Islet precursor cell (in vitro differentiated cells): ENCODE results near the gene FEM1A.
"Not testable (repeated sequence)": the region's sequence is repeated elsewhere in the genome, so short reads cannot be mapped to it uniquely, and the experiment has no call there.

ENCODE experiments used
- DNase-seq: peaks from one replicate; pipeline ENCODE4 v3.0.0-alpha.2; 2018

FEM1A gene

DNA sequence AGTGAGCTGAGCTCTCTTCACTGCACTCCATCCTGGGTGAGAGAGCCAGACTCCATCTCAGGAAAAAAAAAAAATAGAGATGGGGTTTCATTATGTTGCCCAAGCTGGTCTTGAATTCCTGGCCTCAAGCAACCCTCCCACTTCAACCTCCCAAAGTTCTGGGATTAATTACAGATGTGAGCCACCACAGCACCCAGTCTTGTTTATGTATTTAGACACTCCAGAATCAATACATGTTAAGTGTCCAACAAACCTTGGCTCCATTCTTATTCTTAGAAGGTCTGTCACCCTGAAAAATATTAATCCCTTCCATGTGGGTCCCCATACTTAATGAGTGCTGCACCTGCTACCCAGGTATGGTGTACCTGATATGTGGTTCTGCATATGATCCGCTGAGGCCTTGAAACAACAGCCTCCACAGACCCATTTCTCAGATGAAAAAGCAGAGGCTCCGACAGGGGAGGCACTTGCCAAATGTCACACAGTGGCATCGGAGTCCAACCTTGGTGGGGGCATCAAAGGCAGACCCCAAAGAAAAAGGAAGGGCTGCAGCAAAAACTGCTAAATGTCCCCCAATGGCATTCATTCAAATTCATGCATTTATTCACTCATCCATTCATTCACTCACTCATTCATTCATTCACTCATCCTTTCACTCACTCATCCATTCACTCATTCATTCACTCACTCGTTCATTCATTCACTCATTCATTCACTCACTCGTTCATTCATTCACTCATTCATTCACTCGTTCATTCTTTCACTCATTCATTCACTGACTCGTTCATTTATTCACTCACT is 23.3 kb downstream of the FEM1A start:
- no peak for DNase-seq

DNA sequence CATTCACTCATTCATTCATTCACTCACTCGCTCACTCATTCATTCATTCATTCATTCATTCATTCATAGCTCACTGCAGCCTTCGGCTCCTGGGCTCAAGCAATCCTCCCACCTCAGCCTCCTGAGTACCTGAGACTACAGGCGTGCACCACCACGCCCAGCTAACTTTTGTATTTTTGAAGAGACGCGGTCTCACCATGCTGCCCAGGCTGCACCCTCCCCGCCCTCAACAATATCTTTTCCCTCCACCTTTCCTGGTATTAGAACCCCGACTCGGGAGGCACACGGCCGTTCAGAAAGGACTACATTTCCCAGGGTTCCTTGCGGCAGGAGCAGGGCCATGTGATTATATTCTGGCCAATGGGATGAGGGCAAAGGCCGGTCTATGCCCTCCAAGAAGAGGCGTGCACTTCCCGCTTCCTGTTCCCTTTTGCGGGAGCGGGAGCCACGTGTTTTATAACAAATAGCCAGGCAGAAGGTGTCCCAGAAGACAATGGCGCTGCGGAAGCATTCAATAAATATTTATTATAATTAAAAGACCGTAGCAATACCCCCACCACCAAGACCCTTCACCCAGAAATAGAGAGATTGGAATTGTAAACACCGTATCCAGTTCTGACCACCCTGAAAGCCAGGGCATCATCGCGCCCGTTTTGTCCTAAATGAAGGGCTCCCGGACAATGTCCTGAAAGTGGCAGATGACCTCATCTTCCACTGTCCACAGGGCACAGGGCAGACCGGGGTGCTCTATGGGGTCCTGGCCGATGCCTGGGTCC is 24.1 kb downstream of the FEM1A start:
- peak; percentile 89 for DNase-seq

DNA sequence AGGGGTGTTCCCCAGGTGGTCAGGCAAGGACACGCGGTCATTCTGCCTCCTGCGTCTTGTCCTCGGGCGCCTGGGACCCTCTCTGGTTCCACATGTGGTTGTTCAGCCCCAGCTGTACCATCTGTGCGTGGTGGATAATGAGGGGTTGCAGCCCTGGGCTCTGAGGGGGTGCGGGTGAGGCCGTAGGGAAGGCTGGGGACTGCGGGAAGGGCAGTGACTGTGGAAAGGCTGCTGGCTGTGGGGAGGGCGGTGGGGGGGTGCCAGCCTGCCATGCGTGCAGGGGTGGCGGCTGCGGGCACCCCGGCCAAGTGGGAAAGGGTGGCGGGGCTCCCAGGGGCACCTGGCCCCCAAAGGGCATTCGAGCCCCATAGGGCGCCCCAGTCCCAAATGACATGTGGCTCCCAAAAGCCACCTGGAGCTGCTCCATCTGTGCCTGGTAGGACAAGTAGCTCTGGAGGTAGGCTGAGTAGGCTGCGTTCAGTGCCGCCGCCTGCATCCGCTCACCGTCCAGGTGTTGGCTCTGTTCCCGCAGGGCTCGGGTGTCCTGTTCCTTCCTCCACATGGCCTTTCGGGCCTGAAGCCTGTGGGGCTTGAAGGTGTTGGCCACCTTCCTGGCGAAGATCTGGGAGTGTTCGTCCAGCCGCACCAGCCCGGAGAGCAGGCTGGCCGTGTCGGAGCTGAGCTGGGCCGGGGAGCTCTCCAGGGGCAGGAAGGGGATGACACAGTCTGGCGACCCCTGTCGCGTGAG is 24.8 kb downstream of the FEM1A start:
- no peak for DNase-seq

DNA sequence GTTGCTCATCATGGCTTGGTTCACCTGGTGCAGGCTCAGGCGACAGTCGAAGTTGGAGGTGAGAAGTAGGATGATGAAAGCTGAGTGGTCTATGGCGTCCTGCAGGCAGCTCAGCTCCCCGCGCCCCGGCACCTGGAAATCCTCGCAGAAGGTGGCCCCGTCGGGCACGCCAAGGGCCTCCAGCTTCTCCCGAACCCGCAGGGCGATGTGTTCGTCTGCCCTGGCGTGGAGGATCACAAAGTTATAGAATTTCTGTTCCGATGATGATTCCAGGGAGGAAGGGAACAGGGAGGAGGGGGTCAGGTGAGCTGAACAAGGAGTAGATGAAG is 25.4 kb downstream of the FEM1A start:
- no peak for DNase-seq

DNA sequence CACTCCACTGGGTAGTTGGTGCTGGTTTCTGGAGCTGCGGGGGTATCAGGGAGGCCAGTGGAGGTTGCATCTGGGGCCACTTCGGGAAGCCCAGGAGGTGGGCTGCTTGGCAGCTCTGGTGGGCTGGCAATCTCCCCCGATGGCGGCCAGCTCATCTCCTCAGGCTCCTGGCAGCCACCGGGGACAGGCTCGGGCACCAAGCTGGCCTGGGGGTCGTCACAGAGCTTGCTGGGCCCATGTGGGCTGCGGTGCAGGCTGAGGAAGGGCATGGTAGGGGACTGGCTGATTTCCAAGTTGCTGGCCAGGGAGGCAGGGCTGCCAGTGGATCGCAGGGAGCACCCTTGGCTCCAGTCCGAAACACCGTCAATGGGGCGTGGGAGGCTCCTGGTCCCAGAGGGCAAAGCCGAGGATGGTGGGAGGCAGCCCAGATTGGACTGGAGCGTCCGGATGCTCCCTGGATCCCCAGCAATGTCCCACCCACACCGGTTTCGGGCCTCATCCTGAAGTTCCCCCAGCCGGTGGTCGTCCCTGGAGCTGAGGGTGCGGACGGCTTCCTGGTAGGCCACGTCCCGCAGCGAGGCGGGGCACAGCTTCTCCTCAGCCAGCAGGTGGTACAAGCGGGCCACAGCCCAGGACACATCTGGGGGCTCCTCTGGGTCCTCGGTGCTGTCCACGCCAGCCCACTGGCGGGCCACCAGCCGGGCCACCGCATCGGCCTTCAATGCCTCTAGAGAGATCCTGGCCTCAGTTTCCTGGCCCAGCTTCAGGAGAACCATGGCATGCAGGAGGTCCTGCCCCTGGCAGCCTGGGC is 26.1 kb downstream of the FEM1A start:
- no peak for DNase-seq

DNA sequence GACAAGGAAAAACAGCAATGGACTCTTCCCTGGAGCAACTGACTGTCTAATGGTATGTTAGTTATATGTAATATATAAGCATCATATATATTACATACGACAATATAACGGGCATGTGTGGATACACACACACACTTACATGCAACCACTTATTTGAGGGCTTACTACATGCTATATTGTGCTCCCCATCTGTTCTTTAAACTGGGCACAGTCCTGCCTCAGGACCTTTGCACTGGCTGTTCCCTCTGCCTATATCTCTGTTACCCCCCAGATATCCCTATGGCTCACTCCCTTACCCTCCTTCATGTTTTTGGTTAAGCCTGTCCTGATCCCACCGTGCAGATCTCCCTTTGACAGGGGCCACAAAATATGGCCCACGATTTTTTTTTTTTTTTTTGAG is 29.7 kb downstream of the FEM1A start:
- no peak for DNase-seq

DNA sequence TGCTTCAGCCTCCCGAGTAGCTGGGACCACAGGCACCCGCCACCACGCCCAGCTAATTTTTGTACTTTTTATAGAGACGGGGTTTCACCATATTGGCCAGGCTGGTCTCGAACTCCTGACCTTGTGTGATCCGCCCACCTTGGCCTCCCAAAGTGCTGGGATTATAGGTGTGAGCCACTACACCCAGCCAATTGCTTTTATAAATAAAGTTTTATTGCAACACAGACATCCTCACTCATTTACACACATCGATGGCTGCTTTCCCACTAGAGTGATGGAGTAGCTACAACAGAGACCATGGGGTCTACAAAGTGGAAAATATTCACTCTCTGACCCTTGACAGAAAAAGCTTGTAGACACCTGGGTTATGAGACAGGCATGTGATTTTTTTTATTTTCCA is 30.8 kb downstream of the FEM1A start:
- not testable (repeated sequence) for DNase-seq

DNA sequence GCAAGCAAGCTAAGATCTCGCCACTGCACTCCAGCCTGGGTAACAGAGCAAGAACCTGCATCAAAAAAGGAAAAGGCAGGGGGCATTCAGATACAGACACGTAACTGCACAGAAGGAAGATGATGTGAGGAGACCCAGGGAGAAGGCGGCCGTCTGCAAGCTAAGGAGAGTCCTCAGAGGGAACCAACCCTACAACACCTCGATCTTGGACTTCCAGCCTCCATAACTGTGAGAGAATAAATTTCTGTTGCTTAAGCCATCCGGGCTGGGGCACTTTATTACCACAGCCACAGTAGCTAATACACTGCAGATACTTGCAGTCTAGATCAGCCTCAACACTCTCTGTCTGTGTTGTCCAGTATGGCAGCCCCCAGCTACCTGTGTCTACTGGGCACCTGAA is 32.0 kb downstream of the FEM1A start:
- DNase-seq, result no peak

DNA sequence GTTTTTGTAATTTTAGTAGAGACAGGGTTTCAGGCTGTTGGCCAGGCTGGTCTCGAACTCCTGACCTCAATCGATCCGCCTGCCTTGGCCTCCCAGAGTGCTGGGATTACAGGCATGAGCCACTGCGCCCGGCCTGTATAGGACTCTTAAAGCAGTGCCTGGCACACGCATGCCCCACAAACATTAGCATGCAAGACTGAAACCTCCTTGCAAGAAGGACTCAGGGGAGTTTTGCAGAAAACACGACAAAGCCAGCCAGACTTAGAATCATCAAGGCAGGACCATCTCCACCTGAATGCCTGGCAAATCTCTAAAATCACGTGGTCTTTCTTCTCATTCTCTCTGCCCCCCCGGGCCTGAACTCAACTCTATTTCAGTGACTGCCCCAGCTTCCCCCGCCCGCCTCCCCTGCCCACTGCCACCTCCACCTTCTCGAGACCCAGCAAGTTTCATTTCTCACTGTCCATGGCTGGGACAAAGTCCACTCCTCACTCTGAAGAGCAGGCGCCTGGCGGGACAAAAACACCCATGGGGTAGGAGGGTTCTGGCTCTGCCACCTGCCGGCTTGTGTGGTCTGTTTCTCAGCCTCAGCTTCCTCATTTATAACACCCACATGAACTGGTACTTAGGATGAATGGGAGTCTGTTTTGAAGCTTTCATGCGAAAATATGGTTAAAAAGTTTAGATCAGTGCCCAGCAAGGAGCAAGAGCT is 37.6 kb downstream of the FEM1A start:
- DNase-seq, result no peak

DNA sequence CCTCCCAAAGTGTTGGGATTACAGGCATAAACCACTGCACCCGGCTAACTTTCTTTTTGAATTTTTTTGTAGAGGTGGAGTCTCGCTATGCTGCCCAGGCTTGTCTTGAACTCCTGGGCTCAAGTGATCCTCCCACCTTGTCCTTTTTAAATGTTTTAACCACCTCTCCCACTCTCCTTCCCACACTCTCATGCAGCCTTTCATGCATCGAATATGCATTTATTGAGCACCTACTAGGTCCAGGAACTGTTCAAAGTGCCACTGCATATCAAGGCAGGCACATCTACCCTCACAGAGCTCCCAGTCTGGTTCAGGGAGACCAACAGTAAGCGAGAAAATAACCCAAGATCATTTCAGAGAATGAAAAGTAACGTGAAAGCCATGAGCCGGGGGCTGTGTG is 38.8 kb downstream of the FEM1A start:
- no peak for DNase-seq

DNA sequence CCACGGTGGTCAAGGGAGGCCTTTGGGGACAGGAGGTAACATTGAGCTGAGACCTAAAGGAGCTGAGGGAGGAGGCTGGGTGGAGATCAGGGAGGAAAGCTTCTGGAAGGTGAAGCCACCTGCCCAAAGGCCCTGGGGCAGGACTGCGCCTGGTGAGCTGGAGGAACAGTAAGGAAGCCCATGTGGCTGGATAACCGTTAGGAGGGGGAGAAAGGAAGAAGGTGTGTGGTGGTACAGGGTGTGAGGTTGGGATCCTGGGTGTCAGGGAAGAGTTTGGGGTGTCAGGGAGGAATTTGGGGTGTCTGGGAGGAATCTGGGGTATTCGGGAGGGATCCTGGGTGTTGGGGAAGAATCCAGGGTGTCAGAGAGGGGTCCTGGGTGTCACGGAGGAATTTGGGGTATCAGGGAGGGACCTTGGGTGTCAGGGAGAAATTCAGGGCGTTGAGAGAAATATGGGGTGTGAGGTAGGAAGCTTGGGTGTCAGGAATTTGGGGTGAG is 39.3 kb downstream of the FEM1A start:
- DNase-seq, result no peak

DNA sequence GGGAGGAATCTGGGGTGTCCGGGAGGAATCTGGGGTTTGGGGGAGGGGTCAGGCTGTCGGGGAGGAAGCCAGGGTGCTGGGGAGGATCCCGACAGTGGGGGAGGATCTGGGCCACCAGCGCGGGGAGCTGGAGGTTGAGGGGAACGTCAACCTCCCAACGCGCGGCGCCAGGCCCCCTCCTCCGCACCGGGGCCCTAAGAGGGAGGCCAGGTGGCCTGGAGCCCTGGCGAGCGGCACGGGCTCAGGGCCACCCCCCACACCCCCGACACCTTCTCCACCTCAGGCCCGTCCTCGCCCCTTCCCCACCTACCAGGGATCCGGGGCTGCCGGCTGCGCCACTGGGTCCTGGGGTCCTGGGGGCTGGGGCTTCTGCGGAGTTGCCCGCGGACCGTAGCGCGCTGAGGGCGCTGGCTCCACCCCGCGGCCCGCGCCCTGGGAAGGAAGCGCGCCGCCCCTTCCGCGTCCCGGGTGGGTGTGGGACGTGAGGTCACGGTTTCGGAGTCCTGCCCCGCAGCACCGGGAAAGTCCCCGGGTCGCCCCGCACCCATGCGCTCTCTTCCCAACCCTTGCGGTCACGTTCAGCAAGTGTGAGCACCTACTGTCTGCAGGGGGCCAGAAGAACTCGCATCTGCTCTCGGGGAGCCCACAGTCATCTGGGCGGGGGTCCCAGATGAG is 39.9 kb downstream of the FEM1A start, which contains the start of gene TICAM1:
TICAM1 (minus strand) TSS at position 409 of the 675 bp plus-strand sequence. CDS start 13,335 bp downstream, outside the sequence.
- peak; percentile 62 for DNase-seq

DNA sequence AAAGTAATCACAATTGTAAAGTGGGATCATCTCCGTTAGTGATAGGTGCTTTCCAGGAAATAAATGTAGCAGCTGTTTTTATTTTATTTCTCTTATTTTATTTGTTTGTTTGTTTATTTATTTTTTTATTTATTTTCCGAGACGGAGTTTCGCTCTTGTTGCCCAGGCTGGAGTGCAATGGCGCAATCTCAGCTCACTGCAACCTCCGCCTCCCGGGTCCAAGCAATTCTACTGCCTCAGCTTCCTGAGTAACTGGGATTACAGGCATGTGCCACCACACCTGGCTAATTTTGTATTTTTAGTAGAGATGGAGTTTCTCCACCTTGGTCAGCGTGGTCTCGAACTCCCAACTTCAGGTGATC is 40.4 kb downstream of the FEM1A start:
- DNase-seq, result not testable (repeated sequence)

DNA sequence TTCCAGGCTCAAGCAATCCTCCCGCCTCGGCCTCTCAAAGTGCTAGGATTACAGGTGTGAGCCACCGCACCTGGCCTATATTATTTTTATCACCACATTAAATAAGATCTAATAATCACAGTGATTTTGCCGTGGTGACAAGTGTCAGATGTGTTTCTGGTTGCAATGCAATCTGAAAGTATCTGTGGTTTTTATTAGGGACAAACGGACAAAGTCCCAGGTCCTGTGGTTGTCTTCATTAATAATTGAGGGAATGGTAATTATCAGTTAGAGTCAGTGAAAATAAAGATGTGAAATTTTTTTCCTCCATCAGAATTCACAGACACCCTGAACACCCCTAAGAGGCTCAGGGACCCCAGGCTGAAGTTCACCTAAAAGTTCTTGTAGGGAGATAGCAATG is 41.2 kb downstream of the FEM1A start:
- DNase-seq, result no peak

DNA sequence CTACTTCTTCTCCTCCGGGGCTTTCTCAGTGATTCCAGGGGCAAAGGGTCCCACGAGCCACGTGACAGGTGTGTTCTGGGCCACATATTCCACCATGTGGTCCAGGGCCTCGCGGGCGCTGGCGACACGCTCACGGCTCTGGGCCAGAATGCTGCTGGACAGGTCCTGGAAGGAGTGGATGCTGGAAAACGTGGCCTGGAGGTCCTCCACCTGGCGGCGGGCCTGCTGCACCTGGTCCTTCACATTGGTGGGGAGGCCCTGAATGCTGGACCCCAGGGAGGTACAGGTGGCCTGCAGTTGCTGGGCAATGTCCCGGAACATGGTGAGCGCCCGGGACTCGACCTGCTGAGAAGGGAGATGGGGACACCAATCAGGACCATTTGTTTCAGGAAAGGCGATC is 47.7 kb downstream of the FEM1A start:
- no peak for DNase-seq

DNA sequence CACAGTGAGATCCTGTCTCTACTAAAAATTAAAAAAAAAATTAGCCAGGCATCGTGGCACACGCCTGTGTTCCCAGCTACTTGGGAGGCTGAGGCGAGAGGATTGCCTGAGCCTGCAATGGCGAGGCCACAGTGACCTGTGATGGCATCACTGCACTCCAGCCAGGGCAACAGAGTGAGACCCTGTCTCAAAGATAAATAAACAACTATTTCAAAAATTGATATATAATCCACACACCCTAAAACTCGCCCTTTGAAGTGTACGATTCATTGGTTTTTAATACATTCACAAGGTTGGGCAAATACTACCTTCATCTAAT is 52.1 kb downstream of the FEM1A start:
- no peak for DNase-seq

DNA sequence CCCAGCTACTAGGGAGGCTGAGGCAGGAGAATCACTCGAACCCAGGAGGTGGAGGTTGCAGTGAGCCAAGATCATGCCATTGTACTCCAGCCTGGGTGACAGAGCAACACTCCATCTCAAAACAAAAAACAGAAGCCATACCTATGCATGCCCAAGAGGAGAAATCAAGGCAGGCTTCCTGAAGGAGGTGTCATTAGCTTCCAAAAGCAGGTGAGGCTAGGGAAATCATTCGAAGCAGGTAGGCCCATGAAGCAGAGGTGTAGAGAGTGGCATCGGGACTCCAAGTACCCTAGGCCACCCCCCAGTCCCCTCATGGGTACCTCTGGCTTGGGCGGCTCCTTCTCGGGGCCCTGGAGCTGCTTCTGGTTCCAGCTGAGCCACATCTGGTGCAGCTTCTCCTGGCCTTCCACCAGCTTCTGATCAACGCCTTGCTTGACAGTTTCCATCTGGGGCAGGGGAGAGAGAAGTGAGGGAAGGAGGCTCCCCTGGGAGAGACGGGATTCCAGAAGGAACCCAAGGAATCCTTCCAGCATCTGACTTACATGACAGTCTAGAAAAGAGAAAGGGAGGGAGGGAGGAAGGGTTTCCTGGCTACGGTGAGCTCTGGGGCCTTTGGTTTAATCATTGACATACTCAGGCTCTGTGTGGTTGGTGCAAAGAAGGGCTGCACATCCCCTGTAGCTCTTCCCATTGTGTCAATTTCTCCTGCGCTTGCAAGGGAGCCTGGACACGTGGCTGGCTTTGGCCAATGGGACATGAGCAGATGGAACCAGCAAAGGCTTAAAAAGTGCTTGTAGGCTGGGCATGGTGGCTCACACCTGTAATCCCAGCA is 53.0 kb downstream of the FEM1A start:
- no peak for DNase-seq

DNA sequence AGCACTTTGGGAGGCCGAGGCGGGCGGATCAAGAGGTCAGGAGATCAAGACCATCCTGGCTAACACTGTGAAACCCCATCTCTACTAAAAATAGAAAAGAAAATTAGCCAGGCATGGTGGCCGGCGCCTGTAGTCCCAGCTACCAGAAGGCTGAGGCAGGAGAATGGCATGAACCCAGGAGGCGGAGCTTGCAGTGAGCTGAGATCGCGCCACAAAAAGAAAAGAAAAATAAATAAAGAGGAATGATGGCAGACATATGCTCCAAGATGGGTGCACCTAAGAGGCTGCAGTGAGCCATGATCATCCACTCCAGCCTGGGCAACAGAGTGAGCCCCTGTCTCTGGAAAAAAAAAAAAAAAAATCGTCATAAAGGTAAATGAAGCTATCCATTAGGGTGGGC is 54.4 kb downstream of the FEM1A start:
- DNase-seq, result not testable (repeated sequence)

DNA sequence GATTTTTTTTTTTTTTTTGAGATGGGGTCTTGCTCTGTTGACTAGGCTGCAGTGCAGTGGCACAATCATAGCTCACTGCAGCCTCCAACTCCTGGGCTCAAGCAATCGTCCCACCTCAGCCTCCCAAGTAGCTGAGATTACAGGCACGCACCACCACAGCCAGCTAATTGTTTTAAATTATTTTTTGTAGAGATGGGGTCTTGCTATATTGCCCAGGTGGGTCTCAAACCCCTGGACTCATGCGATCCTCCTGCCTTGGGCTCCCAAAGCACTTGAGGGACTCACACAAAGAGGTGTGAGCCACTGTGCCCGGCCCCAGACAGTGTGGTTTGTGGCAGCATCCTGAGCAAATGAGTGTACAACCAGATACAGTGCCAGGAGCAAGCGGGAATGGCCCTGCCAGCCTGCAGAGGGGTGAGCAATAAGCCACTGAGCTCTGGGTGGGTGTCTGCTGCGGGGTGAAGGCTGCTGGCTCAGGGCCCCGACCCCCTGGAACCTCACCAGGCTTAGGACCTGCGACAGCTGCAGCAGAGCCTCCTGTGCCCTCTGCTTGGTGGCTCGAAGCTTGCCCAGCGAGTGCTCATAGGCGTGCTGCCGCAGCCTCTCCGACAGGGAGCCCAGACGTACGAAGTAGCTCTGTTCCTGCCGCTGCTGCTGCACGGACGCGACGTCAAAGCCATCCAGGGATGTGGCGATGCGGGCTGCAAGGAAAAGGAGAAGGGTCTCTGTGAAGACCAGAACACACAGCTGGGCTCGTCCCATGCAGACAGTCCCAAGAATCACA is 55.8 kb downstream of the FEM1A start:
- DNase-seq, result no peak

DNA sequence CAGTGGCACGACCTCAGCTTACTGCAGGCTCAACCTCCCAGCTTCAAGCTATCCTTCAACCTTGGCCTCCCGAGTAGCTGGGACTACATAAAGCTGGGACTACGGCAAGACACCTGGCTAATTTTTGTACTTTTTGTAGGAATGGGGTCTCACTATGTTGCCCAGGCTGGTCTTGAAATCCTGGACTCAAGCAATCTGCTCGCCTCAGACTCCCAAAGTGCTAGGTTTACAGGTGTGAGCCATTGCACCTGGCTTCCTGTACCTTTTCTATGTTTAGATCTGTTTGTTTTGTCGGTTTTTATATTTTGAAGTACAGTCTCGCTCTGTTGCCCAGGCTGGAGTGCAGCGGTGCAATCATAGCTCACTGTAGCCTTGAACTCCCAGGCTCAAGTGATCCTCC is 57.5 kb downstream of the FEM1A start:
- DNase-seq, result no peak
